PC-3 (cell line): ENCODE results near the gene H6PD. TPM values are rescaled to one million over a fixed set of nuclear protein-coding genes. Genes with fewer than 3 reads are reported as not detected.
A peak's percentile ranks its signal among the peaks of the same experiment; 100 is the strongest.

Source experiments
- ATAC-seq: fragments of 200-7000 bp; cut with Tn5 transposase; 2 replicates; pipeline ENCODE4 v1.9.1; 2020; ENCODE audit warnings: mild to moderate bottlenecking, moderate library complexity
- BruUV-seq: library from RNA; stranded (reverse); fragments of 400-500 nt; replicated peaks from 2 replicates; lab custom pipeline; 2021; lab: Mats Ljungman, UMichigan
- CTCF ChIA-PET: fragments of 300-600 bp; sonication (Branson Sonifier 250); formaldehyde crosslinking; loops from one replicate; lab custom pipeline; 2022; ENCODE audit warnings: antibody characterized with exemption; lab: Charles Lee
- POLR2A ChIA-PET: fragments of 300-600 bp; sonication (Branson Sonifier 250); formaldehyde crosslinking; loops from one replicate; lab custom pipeline; 2022; ENCODE audit warnings: antibody characterized with exemption; ENCODE audit not compliant: unreplicated experiment; lab: Charles Lee
- DNase-seq: peaks from one replicate; pipeline ENCODE4 v3.0.0-alpha.2; 2015
- H2AFZ ChIP-seq: fragments of 300-600 bp; sonication (generic); 2 replicates; pipeline ENCODE4 v1.6.0; 2016; ENCODE audit warnings: antibody characterized with exemption, low read length
- H3F3A ChIP-seq: fragments of 300-600 bp; sonication (generic); one replicate; pipeline ENCODE4 v1.6.0; 2017; ENCODE audit warnings: antibody characterized with exemption, low read length, control low read depth, mild to moderate bottlenecking; ENCODE audit not compliant: unreplicated experiment
- H3K27ac ChIP-seq: fragments of 300-600 bp; sonication (generic); 2 replicates; pipeline ENCODE4 v1.5.1; 2016; ENCODE audit warnings: mild to moderate bottlenecking, low read length
- H3K27me3 ChIP-seq: fragments of 300-600 bp; sonication (generic); 2 replicates; pipeline ENCODE4 v1.6.1; 2016; ENCODE audit warnings: low read length, mixed read lengths
- H3K36me3 ChIP-seq: fragments of 300-600 bp; sonication (generic); 2 replicates; pipeline ENCODE4 v1.6.1; 2016; ENCODE audit warnings: low read depth, mixed run types, low read length, mixed read lengths
- H3K4me1 ChIP-seq: fragments of 300-600 bp; sonication (generic); 2 replicates; pipeline ENCODE4 v1.5.1; 2016; ENCODE audit warnings: low read length; ENCODE audit not compliant: insufficient read depth
- H3K4me2 ChIP-seq: fragments of 300-600 bp; sonication (generic); 2 replicates; pipeline ENCODE4 v1.6.0; 2016; ENCODE audit warnings: low read length
- H3K4me3 ChIP-seq: fragments of 300-600 bp; sonication (generic); 2 replicates; pipeline ENCODE4 v1.5.1; 2016; ENCODE audit warnings: mild to moderate bottlenecking, low read length, mixed read lengths
- H3K79me2 ChIP-seq: fragments of 300-600 bp; sonication (generic); 2 replicates; pipeline ENCODE4 v1.6.1; 2017; ENCODE audit warnings: low read length, mixed read lengths
- H3K9ac ChIP-seq: fragments of 300-600 bp; sonication (generic); 2 replicates; pipeline ENCODE4 v1.6.0; 2016; ENCODE audit warnings: mild to moderate bottlenecking, low read length
- H3K9me2 ChIP-seq: fragments of 300-600 bp; sonication (generic); replicated peaks from 2 replicates; pipeline ENCODE4 v1.6.1; 2016; ENCODE audit warnings: mixed run types, low read length, mixed read lengths
- H3K9me3 ChIP-seq: fragments of 300-600 bp; sonication (generic); 2 replicates; pipeline ENCODE4 v1.6.1; 2016; ENCODE audit warnings: low read length, mixed read lengths
- H4K20me1 ChIP-seq: fragments of 300-600 bp; sonication (generic); 2 replicates; pipeline ENCODE4 v1.6.1; 2016; ENCODE audit warnings: low read length, mixed read lengths
- CTCF ChIP-seq: fragments of 300-600 bp; sonication (generic); conservative IDR thresholded peaks from 2 replicates; pipeline ENCODE4 v1.5.1; 2017; ENCODE audit warnings: antibody characterized with exemption, low read depth, mild to moderate bottlenecking, low read length
- EZH2 ChIP-seq: fragments of 300-600 bp; sonication (generic); IDR thresholded peaks from one replicate; pipeline ENCODE4 v1.6.1; 2017; ENCODE audit warnings: antibody characterized with exemption, mild to moderate bottlenecking, low read length; ENCODE audit not compliant: unreplicated experiment
- EZH2phosphoT487 ChIP-seq: fragments of 300-600 bp; sonication (generic); IDR thresholded peaks from 2 replicates; pipeline ENCODE4 v1.6.1; 2018; ENCODE audit warnings: mild to moderate bottlenecking, antibody characterized with exemption, low read length, borderline replicate concordance
- intact Hi-C: fragments of 100-400 bp; cut with micrococcal nuclease; formaldehyde crosslinking; loops from 2 replicates; pipeline ENCODE4 v1.9.0; 2023
- total RNA-seq: library from RNA; depleted of rRNA; stranded (reverse); fragments of >200 nt; gene quantifications from 2 replicates; pipeline ENCODE4 v1.2.3, GENCODE V29; 2014

Gene H6PD
- total RNA-seq, 1 experiment from 2014 or later: 6.8 TPM

- no peak overlapping the region for H3K27ac ChIP-seq
- ChIA-PET CTCF (no interaction called here), POLR2A (no interaction called here)
- H3K4me2 ChIP-seq: no peak overlapping the region
- no peak for TF ChIP-seq CTCF
- TF ChIP-seq EZH2phosphoT487: no peak
- no peak for TF ChIP-seq EZH2
- H3K36me3 ChIP-seq: no peaks in the 10 kb centered on the region; the same call in 1 of the 2 replicates
- no peak overlapping the region for H3K9ac ChIP-seq
- intact Hi-C loops: no loop called here
- BruUV-seq: no TSS peak
- no peaks in the 10 kb centered on the region for H3K9me3 ChIP-seq
- H4K20me1 ChIP-seq: no peaks in the 10 kb centered on the region
- H3K79me2 ChIP-seq: no peaks in the 10 kb centered on the region
- no peak overlapping the region for H3K4me3 ChIP-seq
- no peak for DNase-seq
- peaks cover 4% of the 10 kb centered on the region for H3F3A ChIP-seq
- ATAC-seq: no peak
- H2AFZ ChIP-seq: no peak overlapping the region
- H3K9me2 ChIP-seq: no peaks in the 10 kb centered on the region
- peaks cover 29% of the 10 kb centered on the region for H3K4me1 ChIP-seq
- H3K27me3 ChIP-seq: no peaks in the 10 kb centered on the region
These were observed 52.0 kb downstream of the H6PD start for GRCh38 chr1:9286556-9286955.

GRCh38 chr1:9289090-9289534 lies 54.5 kb downstream of the H6PD start:
- CTCF ChIA-PET: interaction anchor here (0.6 to 1.4 kb wide), 6 partner anchors 22 to 527 kb away, joined by 3 to 7 read pairs (median 4); no protein-coding TSS in a partner anchor
- TF ChIP-seq EZH2phosphoT487 (no peak), EZH2 (no peak), CTCF (peak; percentile 97)
- Histone ChIP-seq H3F3A (peaks cover 4% of the 10 kb centered on the region), H3K9me2 (no peaks in the 10 kb centered on the region), H3K79me2 (peaks cover 8% of the 10 kb centered on the region), H3K27ac (peak overlapping the region; percentile 87; the same call in 1 of the 2 replicates), H3K36me3 (no peaks in the 10 kb centered on the region; the same call in 1 of the 2 replicates), H3K4me1 (peaks cover 29% of the 10 kb centered on the region), H4K20me1 (no peaks in the 10 kb centered on the region), H3K9ac (no peak overlapping the region), H2AFZ (no peak overlapping the region), H3K27me3 (no peaks in the 10 kb centered on the region), H3K4me2 (no peak overlapping the region), H3K9me3 (no peaks in the 10 kb centered on the region), H3K4me3 (no peak overlapping the region)
- DNase-seq: peak; percentile 92
- intact Hi-C loops: loop anchor here (1.0 kb wide), 3 partner anchors 22 to 202 kb away; no protein-coding TSS in a partner anchor
- ATAC-seq: no peak
- no TSS peak for BruUV-seq
- POLR2A ChIA-PET: no interaction called here
